ENCODE data around the gene MICU1. TPM values are rescaled to one million over a fixed set of nuclear protein-coding genes. Genes with fewer than 3 reads are reported as not detected.

The MICU1 gene
- total RNA-seq, 1 experiment from 2014 or later, result 70.5 TPM

DNA sequence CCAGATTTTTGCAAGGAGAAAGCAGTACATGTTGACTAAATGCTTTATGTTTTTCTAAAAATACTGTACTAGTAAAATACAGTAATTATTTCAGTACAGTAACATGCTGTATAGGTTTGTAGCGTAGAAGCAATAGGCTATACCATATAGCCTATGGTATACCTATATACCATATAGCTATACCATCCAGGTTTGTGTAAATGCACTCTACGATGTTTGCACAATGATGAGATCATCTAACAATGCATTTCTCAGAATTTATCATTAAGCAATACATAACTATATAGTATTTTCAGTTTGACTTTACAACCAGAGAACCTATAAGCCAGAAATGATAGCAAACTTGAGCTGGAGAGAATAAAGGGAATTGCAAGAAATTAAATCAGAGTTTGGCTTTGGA lies 161.4 kb downstream of the MICU1 start:
- ChIA-PET POLR2A (ENCODE audit: unreplicated experiment) (no interaction called here), CTCF (no interaction called here)
- Histone ChIP-seq H3K9me2 (ENCODE audit: insufficient read depth) (no peaks in the 10 kb centered on the region), H3F3A (ENCODE audit: insufficient read depth, low read depth) (no peaks in the 10 kb centered on the region; the same call in 1 of the 2 replicates), H3K4me3 (no peak overlapping the region), H3K36me3 (ENCODE audit: low read depth) (no peaks in the 10 kb centered on the region), H3K4me1 (replicated peaks; ENCODE audit: insufficient read depth) (no peaks in the 10 kb centered on the region), H3K27me3 (ENCODE audit: insufficient read depth, low read depth) (no peaks in the 10 kb centered on the region), H3K9me3 (ENCODE audit: insufficient read depth, low read depth) (no peaks in the 10 kb centered on the region), H3K4me2 (no peak overlapping the region), H2AFZ (no peak overlapping the region), H3K27ac (no peak overlapping the region), H4K20me1 (ENCODE audit: insufficient read depth) (no peaks in the 10 kb centered on the region), H3K79me2 (ENCODE audit: low read depth) (no peaks in the 10 kb centered on the region)
- intact Hi-C loops (cut with micrococcal nuclease; ENCODE audit: unreplicated experiment), result no loop called here
- no peak for TF ChIP-seq EZH2 (IDR thresholded peaks at IDR 0.05; ENCODE audit: low read depth)
- TF ChIP-seq, protein P1, sequence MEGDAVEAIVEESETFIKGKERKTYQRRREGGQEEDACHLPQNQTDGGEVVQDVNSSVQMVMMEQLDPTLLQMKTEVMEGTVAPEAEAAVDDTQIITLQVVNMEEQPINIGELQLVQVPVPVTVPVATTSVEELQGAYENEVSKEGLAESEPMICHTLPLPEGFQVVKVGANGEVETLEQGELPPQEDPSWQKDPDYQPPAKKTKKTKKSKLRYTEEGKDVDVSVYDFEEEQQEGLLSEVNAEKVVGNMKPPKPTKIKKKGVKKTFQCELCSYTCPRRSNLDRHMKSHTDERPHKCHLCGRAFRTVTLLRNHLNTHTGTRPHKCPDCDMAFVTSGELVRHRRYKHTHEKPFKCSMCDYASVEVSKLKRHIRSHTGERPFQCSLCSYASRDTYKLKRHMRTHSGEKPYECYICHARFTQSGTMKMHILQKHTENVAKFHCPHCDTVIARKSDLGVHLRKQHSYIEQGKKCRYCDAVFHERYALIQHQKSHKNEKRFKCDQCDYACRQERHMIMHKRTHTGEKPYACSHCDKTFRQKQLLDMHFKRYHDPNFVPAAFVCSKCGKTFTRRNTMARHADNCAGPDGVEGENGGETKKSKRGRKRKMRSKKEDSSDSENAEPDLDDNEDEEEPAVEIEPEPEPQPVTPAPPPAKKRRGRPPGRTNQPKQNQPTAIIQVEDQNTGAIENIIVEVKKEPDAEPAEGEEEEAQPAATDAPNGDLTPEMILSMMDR (conservative IDR thresholded peaks at IDR 0.05), result no peak
- no TSS peak for BruUV-seq (replicated peaks)
- DNase-seq, result no peak

DNA sequence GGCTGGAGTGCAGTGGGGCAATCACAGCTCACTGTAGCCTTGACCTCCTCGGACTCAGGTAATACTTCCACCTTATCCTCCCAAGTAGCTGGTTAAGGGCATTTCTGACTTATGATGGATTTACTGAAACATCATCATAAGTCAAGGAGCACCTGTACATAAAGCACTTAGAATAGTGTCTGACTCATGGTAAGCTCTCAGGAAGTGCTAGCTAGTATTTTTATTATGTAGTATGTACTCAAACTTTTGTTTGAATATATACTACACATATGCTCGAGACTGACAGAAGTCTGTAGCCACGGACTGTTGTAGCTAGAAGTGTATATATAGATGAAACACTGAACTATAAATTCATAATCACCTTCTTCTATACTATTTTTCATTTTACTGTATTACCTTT lies 163.6 kb downstream of the MICU1 start:
- H3K36me3 ChIP-seq (ENCODE audit: low read depth), result no peaks in the 10 kb centered on the region
- no peaks in the 10 kb centered on the region for H3K79me2 ChIP-seq (ENCODE audit: low read depth)
- H3K4me3 ChIP-seq, result no peak overlapping the region
- intact Hi-C loops (cut with micrococcal nuclease; ENCODE audit: unreplicated experiment), result no loop called here
- BruUV-seq (replicated peaks), result no TSS peak
- no peak for DNase-seq
- H4K20me1 ChIP-seq (ENCODE audit: insufficient read depth), result no peaks in the 10 kb centered on the region
- no peak overlapping the region for H2AFZ ChIP-seq
- no peak overlapping the region for H3K4me2 ChIP-seq
- H3K4me1 ChIP-seq (replicated peaks; ENCODE audit: insufficient read depth), result no peaks in the 10 kb centered on the region
- H3K27me3 ChIP-seq (ENCODE audit: insufficient read depth, low read depth), result no peaks in the 10 kb centered on the region
- no peaks in the 10 kb centered on the region for H3K9me2 ChIP-seq (ENCODE audit: insufficient read depth)
- no peaks in the 10 kb centered on the region for H3K9me3 ChIP-seq (ENCODE audit: insufficient read depth, low read depth)
- no peak overlapping the region for H3K27ac ChIP-seq
- TF ChIP-seq, protein P1 (conservative IDR thresholded peaks at IDR 0.05), result no peak
- TF ChIP-seq EZH2 (IDR thresholded peaks at IDR 0.05; ENCODE audit: low read depth), result no peak
- no peaks in the 10 kb centered on the region; the same call in 1 of the 2 replicates for H3F3A ChIP-seq (ENCODE audit: insufficient read depth, low read depth)
- ChIA-PET POLR2A (ENCODE audit: unreplicated experiment) (interaction anchor here (0.7 kb wide), 1 partner anchor 18 kb away, joined by 5 read pairs; no protein-coding TSS in a partner anchor), CTCF (no interaction called here)

- Histone ChIP-seq H3K27me3 (ENCODE audit: insufficient read depth, low read depth) (no peaks in the 10 kb centered on the region), H2AFZ (no peak overlapping the region), H3K4me2 (no peak overlapping the region), H3K4me1 (replicated peaks; ENCODE audit: insufficient read depth) (no peaks in the 10 kb centered on the region), H3K27ac (no peak overlapping the region), H3K9me3 (ENCODE audit: insufficient read depth, low read depth) (no peaks in the 10 kb centered on the region), H4K20me1 (ENCODE audit: insufficient read depth) (no peaks in the 10 kb centered on the region), H3K9me2 (ENCODE audit: insufficient read depth) (no peaks in the 10 kb centered on the region), H3K36me3 (ENCODE audit: low read depth) (no peaks in the 10 kb centered on the region), H3K79me2 (ENCODE audit: low read depth) (no peaks in the 10 kb centered on the region), H3K4me3 (no peak overlapping the region), H3F3A (ENCODE audit: insufficient read depth, low read depth) (no peaks in the 10 kb centered on the region; the same call in 1 of the 2 replicates)
- CTCF ChIA-PET, result no interaction called here
- BruUV-seq (replicated peaks), result no TSS peak
- intact Hi-C loops (cut with micrococcal nuclease; ENCODE audit: unreplicated experiment), result no loop called here
- no peak for TF ChIP-seq EZH2 (IDR thresholded peaks at IDR 0.05; ENCODE audit: low read depth)
- TF ChIP-seq, protein P1 (conservative IDR thresholded peaks at IDR 0.05), result no peak
- no peak for DNase-seq
- POLR2A ChIA-PET (ENCODE audit: unreplicated experiment), result no interaction called here
Observed at GRCh38 chr10:72461085-72461484, 164.8 kb downstream of the MICU1 start.

Measured in PC-9 (cell line).